ENCODE data around the gene RHBDD3. TPM values are rescaled to one million over a fixed set of nuclear protein-coding genes. Genes with fewer than 3 reads are reported as not detected.

Gene RHBDD3
- total RNA-seq, 1 experiment from 2014 or later = 49.6 TPM

GRCh38 chr22:29302681-29303465 lies 35.1 kb upstream of the RHBDD3 start:
- DNase-seq (ENCODE audit: low read depth, low spot score) = no peak
- in situ Hi-C loops (cut with HindIII; ENCODE audit: low pct_unique_long_range_greater_than_20kb, low sequenced_read_pairs) (no loop called here), intact Hi-C loops (cut with micrococcal nuclease; ENCODE audit: unreplicated experiment) (no loop called here)
- peaks cover 3% of the 10 kb centered on the region; the same call in 1 of the 2 replicates for H3K36me3 ChIP-seq (ENCODE audit: control insufficient read depth, insufficient read depth, low read length)
- no peak overlapping the region for H3K4me3 ChIP-seq (ENCODE audit: low read depth in 2 of 2, low read length in 2 of 2)
- ChIA-PET POLR2A (no interaction called here), CTCF (interaction anchor here (0.7 kb wide), 1 partner anchor 56 kb away, joined by 3 read pairs; no protein-coding TSS in a partner anchor)
- BruUV-seq (replicated peaks) = no TSS peak
- no peaks in the 10 kb centered on the region for H3K27me3 ChIP-seq (ENCODE audit: control insufficient read depth, insufficient read depth, low read length)
- TF ChIP-seq TCF7L2 (IDR thresholded peaks at IDR 0.05; ENCODE audit: low read depth, low read length) (no peak), POLR2AphosphoS5 (IDR thresholded peaks at IDR 0.05; ENCODE audit: low read depth, low read length) (no peak), SIN3A (IDR thresholded peaks at IDR 0.05; ENCODE audit: borderline replicate concordance, insufficient read depth, low read depth, low read length) (no peak)
- TF ChIP-seq, protein P1, sequence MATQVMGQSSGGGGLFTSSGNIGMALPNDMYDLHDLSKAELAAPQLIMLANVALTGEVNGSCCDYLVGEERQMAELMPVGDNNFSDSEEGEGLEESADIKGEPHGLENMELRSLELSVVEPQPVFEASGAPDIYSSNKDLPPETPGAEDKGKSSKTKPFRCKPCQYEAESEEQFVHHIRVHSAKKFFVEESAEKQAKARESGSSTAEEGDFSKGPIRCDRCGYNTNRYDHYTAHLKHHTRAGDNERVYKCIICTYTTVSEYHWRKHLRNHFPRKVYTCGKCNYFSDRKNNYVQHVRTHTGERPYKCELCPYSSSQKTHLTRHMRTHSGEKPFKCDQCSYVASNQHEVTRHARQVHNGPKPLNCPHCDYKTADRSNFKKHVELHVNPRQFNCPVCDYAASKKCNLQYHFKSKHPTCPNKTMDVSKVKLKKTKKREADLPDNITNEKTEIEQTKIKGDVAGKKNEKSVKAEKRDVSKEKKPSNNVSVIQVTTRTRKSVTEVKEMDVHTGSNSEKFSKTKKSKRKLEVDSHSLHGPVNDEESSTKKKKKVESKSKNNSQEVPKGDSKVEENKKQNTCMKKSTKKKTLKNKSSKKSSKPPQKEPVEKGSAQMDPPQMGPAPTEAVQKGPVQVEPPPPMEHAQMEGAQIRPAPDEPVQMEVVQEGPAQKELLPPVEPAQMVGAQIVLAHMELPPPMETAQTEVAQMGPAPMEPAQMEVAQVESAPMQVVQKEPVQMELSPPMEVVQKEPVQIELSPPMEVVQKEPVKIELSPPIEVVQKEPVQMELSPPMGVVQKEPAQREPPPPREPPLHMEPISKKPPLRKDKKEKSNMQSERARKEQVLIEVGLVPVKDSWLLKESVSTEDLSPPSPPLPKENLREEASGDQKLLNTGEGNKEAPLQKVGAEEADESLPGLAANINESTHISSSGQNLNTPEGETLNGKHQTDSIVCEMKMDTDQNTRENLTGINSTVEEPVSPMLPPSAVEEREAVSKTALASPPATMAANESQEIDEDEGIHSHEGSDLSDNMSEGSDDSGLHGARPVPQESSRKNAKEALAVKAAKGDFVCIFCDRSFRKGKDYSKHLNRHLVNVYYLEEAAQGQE (IDR thresholded peaks at IDR 0.05; ENCODE audit: insufficient read depth in 1 of 2, low read depth in 2 of 2, low read length in 1 of 2) = no peak
- TF ChIP-seq, protein P2, sequence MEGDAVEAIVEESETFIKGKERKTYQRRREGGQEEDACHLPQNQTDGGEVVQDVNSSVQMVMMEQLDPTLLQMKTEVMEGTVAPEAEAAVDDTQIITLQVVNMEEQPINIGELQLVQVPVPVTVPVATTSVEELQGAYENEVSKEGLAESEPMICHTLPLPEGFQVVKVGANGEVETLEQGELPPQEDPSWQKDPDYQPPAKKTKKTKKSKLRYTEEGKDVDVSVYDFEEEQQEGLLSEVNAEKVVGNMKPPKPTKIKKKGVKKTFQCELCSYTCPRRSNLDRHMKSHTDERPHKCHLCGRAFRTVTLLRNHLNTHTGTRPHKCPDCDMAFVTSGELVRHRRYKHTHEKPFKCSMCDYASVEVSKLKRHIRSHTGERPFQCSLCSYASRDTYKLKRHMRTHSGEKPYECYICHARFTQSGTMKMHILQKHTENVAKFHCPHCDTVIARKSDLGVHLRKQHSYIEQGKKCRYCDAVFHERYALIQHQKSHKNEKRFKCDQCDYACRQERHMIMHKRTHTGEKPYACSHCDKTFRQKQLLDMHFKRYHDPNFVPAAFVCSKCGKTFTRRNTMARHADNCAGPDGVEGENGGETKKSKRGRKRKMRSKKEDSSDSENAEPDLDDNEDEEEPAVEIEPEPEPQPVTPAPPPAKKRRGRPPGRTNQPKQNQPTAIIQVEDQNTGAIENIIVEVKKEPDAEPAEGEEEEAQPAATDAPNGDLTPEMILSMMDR (IDR thresholded peaks at IDR 0.05) = no peak
- no peaks in the 10 kb centered on the region for H3K9me3 ChIP-seq (ENCODE audit: control insufficient read depth, insufficient read depth, low read depth, low read length)
- no peak overlapping the region for H3K27ac ChIP-seq (ENCODE audit: low read length)
- no peak for ATAC-seq
- peaks cover 12% of the 10 kb centered on the region for H3K4me1 ChIP-seq (ENCODE audit: control insufficient read depth, insufficient read depth, low read length)

DNA sequence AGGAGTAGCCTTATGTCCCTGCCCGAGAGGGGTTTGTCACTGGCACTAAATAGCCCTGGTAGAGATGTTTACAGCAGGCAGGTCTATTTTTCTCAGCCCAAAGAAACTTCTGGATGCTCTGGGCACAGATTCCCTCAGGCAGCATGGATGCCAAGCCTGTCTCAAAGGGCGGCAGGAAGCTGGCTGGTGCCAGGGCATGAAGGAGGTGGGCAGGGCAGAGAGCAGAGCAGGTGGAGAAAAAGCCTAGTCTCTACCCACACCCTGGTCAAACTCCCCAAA lies 34.6 kb upstream of the RHBDD3 start:
- CTCF ChIA-PET = interaction anchor here (0.7 kb wide), 1 partner anchor 57 kb away, joined by 3 read pairs; no protein-coding TSS in a partner anchor
- POLR2A ChIA-PET = no interaction called here
- in situ Hi-C loops (cut with HindIII; ENCODE audit: low pct_unique_long_range_greater_than_20kb, low sequenced_read_pairs) (no loop called here), intact Hi-C loops (cut with micrococcal nuclease; ENCODE audit: unreplicated experiment) (no loop called here)
- H3K4me3 ChIP-seq (ENCODE audit: low read depth in 2 of 2, low read length in 2 of 2) = no peak overlapping the region
- no peak overlapping the region for H3K27ac ChIP-seq (ENCODE audit: low read length)
- peaks cover 8% of the 10 kb centered on the region for H3K36me3 ChIP-seq (ENCODE audit: control insufficient read depth, insufficient read depth, low read length)
- TF ChIP-seq SIN3A (IDR thresholded peaks at IDR 0.05; ENCODE audit: borderline replicate concordance, insufficient read depth, low read depth, low read length) = no peak
- TF ChIP-seq, protein P1 (IDR thresholded peaks at IDR 0.05; ENCODE audit: insufficient read depth in 1 of 2, low read depth in 2 of 2, low read length in 1 of 2) = no peak
- TF ChIP-seq, protein P2 (IDR thresholded peaks at IDR 0.05) = no peak
- H3K4me1 ChIP-seq (ENCODE audit: control insufficient read depth, insufficient read depth, low read length) = peaks cover 11% of the 10 kb centered on the region
- no peaks in the 10 kb centered on the region for H3K9me3 ChIP-seq (ENCODE audit: control insufficient read depth, insufficient read depth, low read depth, low read length)
- H3K27me3 ChIP-seq (ENCODE audit: control insufficient read depth, insufficient read depth, low read length) = no peaks in the 10 kb centered on the region
- ATAC-seq (no peak), DNase-seq (ENCODE audit: low read depth, low spot score) (no peak)
- BruUV-seq (replicated peaks) = no TSS peak

All from Panc1 (cell line).